GM19193 (cell line): ENCODE data around the gene ETNK2.

Source experiments
- POLR2A ChIP-seq: IDR thresholded peaks from 4 replicates; pipeline ENCODE4 v1.6.1; 2011; ENCODE audit not compliant: insufficient read depth, insufficient read length; ENCODE audit errors: extremely low read depth

ETNK2 gene

DNA sequence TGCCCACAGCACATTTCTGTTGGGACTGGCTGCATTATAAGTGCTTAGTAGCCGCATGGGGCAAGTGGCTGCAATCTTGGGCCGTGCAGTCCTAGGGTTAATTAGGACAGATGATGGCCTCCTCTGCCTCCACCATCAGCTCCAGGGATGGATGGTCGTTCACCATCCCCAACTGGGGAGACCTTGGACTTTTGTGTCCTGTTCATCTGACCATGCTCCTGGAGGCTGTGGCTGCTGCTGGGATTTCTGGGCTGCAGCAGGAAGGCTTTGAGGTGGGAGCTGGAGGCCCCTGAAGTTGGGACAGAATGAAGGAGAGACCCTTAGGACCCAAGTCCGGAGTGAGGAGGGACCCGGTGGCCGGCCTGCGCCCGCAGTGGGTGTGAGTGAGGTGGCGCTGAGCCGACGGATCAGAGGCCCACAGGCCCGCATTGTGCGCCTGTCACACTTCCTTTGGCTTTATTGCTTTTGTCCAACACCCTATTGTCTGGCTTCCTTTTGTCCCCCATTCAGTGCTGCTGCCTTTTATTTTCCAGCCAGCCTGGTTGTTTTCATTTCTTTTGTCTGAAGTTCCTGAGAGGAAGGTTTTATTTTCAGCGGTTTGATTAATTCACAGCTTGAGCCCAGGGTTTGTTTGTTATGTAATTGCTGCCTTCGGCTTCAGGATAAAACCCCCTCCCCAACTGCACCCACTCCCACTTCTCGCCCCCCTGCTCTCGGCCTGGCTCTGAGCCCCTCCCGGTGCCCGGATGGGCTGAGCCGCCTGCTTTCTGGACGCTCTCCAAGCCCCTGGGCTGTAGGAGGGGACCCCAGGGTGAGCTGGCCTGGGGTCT, 43.3 kb downstream of the ETNK2 start:
- no peak for TF ChIP-seq POLR2A

DNA sequence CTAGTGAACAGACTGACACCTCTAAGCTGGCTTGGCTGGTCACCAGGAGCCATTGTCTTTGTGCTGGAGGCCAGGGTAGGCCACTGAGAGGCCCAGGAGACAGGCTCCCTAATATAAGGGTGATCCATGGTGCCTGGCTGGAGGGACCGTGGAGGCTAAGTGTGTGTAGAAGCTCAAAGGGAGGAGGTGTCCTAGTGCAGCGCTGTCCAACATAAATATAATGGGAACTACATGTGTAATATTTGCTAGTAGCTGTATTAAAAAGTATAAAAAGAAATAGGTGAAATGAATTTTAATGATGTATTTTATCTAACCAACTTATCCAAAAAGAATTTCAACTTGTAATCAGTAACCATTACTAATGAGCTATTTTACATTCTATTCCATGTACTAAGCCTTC, 44.0 kb downstream of the ETNK2 start:
- TF ChIP-seq POLR2A: no peak

DNA sequence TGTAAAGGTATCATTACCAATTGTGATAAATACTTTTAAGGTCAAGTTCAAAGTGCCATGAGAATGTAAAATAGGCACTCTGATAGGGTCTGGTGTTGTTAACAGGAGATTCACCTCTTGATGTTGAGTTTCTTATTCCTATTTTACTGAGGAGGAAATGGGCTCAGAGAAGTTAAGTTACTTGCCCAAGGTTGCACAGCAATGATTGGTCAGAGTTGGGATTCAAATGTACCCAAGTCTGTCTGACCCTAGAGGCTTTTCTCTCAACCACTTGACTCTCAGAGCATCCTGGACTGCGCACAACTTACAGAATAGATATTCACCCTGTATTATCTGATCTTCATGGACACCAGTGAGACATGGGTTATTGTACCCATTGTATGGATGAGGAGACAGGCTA, 45.0 kb downstream of the ETNK2 start:
- no peak for TF ChIP-seq POLR2A

DNA sequence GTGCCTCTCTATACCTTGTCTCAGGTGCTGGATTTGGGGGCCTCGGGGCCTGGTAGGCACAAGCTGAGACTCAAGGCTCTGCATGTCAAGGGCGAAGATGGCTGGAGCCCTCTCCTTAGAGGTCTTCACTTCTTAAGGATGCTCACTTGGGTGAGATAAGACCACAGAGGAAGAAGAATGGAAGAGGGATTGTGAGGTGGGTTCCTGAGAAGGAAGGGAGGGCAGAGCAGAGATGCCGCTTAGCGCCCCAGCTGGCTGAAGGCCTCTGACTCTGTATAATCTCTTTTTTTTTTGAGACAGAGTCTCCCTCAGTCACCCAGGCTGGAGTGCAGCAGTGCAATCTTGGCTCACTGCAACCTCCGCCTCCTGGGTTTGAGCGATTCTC, 46.7 kb downstream of the ETNK2 start:
- no peak for TF ChIP-seq POLR2A

DNA sequence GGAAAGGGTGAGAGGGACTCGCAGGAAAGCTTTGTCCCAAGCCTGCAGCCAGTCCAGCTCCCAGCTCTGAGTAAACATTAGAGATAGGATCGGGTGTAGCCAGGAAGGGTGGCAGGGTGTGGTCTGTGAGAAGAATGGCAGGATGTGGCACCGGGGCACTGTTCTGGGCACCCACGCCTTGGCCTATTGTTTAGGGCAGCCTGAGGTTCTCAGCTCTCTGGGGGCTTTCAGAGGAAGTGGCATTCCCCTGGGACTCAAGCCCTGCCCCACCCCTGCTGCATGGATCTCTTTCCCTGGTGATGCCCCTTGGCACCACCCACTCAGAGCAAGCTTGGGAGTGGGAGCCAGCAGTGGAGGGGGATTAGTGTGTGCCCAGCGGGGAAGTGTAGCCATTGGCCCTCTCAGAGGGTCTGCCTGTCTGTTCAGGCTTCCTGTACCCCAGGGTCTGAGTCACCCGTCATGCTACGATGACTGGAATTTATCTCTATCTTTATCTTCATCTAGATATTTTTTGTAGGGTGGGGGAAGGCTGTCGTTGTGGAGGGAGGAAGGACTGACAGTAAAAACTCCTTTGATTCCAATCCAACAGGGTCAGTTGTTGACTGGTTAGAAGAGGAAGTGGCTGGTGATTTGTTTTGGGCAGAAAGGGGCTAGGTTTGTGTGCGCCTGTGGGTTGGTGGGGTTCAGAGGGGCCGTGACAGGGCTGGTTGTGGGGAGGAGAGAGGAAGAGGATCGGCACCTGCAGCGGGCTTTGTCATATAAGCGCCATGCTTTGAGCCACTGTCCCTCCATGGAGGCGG, 47.3 kb downstream of the ETNK2 start:
- no peak for TF ChIP-seq POLR2A

DNA sequence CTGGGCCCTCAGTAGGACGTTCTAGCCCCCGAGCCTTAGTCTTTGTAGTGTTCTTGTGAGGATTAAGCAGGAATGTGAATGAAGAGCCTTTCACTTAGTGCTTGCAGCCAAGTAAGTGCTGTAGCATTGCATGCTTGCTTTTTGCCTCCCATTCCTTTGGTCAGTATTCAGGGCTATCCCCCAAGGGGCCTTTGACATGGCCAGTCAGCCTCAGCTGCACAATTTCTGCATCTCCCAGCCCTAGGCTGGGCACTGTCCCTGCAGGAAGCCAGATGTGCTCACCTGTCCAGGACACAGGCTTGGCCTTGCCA, 48.5 kb downstream of the ETNK2 start:
- no peak for TF ChIP-seq POLR2A

DNA sequence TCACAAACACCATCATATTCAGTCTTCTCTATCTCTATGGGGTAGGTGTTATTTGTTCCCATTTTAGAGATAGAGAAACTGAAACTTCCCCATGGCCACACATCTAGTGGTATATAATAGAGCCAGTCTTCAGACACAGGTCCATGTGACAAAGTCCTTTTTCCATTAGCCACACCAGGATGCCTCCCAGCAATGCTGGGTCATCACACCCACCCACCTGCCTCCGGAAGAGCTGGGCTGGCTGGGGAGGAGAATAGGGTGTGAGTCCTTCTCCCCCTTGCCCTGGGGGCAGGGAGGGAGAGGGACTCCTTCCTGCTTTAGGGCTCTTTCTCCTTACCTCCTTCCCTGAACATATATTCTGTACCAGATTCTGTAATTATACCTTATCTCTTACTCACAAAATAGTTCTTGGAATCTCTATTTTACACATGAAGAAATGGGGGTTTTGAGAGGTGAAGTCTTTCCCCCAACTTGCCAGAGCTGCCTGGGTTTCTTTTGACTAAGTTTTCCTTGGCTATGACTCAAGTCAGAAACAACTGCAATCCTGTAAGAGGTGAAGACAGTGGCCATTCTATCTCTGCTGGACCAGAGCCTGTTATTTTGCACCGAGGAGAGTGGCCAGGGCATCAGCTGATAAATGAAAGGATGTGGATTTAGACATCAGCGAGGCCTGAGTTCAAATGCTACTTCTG, 49.0 kb downstream of the ETNK2 start:
- TF ChIP-seq POLR2A: no peak

DNA sequence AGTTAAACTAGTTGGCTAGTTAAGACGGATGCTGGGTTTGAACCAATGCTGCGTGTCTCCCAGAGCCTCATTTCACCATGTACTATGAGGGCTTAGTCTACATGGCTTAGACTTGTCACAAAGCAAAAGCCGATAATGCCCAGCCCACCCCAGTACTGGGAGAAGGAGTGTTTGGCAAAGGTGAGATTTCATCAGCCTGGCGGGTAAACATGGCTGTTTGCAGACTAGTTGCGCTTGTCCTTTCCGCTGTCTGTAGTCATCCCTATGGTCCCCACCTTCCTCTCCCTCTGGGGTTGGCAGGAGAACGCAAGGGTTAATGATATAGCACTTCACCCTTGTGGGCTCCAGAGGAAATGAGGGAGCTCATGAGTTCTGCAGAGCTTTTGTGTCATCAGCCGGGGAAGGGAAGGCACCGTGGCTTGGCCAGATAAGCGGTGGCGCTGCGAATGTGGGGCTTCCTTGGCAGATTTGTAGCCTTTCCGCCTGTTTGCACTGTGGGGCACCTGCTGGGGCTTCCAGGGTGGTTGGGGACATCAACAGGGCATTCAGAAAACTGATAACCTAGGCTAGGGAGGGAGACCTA, 49.7 kb downstream of the ETNK2 start:
- TF ChIP-seq POLR2A: no peak

DNA sequence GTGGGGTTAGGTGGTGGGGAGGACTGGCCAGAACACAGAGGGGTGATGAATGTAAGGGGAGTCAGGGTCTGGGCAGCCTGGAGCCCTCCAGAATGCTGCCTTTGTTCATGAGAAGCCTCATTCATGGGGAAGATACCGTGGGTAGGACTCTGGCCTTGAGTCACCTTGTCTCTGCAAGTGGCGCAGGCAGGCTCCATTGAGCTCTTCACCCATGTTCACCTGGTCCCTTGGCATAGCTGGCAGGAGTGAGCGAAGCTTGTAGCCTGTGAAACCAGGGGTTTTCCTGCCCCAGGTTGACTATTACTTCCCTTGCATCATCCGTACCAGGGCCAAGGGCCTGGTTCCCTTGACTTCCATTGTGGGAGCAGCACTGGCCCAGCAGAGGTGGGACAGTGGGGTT, 53.2 kb downstream of the ETNK2 start:
- TF ChIP-seq POLR2A: no peak

DNA sequence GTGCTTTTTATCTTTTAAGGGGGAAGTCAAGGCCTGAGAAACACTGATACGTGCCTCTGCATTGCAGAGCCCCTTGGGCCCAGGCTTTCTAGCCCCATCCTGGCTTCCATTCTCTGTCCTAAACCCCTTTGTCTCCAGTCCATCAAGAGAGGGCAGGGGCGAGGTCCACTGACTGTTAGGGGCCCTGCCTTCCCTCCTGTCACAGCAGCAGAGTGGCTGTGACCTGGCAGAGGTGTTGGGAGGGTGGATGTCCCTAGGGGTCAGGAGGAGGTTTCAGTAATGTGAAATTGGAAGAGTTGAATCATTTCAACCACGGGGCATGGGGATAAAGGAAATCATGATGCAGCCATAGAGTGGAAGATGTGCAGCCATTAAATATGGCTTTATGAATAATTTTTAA, 54.9 kb downstream of the ETNK2 start:
- no peak for TF ChIP-seq POLR2A

DNA sequence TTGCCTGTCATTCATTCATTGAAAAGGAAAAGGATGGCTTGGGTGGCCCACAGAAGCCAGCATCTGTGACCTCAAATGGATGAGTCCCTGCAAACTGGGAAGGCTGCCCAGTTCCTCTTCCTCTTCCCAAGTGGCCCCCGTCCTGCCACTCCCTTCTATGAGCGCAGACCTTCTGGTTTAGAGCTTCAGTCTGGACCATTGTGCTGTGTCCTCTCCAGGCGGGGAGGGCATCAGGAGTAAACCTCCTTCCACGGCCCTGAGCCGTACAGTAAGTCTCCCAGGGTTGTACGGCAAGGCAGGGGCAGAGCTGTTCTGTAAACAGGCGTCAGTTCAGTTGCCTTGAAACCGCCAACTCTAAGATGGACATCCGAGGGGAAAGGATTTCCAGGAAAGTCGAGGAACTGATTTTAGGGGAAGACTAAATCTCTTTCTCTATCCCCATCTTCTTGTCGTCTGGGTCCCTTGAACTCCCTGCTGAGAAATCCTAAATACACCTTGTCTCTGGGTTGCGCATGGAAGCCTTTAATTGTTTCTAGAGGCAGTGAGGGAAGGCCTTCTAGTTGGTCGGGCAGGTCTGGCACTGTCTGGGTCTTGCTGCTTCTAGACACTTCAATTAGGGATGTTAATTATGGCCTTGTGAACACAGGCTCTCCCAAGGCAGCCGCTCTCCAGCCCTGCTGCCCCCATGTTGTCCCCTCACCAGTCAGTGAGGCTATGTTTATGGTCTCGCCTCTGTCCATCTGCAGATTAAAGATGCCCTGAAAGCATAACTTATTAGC, 56.8 kb downstream of the ETNK2 start:
- no peak for TF ChIP-seq POLR2A

DNA sequence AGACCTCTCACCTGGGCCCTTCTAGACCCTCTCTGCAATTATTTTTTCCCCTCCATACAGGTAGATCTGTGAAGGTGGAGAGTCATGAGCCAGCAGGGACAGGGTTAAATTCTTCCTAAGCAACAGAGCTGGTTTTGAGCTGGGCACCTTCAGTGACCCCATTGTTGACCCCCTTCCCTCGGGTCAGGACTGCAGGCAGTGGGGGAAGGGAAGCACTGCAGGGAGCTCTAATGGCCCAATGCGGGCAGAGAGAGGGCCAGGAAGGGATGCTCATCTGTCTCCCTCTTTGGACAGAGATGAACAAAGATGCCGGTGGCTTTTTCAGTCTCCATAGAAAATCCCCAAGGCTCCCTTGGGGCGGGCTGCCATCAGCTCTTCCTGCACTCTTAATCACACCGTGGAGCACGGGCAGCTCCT, 57.5 kb downstream of the ETNK2 start:
- no peak for TF ChIP-seq POLR2A

DNA sequence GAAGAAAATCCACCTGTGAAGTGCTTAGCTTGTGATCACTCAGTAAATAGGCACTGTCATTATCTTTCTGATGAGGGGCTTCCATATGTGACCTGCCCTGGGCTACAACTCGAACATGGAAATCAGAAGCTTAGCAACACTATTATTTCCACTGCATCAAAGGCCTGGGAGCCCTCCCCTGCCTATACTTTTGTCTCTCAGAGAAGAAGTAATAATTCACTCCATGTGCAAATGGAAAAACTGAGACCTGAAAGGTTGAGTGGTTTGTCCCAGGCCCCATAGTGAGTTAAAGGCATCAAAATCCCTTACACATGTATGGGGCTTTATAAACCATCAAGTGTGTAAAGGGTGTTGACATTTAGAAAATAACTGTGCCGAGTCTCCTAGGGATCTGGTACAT, 58.1 kb downstream of the ETNK2 start:
- no peak for TF ChIP-seq POLR2A

DNA sequence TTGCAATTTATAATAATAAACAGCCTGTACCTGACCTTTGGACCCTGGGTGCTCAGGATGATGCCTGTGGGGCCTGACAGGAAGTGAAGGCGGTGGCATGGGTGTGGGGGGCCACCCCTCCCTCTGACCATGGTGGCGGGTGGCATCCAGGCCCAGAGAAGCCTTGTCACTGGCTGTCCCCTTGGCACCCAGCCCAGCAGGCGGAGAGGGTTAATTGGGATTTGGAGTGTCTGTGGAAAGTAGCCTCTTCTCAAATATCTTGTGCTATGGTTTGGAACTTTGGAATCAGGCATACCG, 58.5 kb downstream of the ETNK2 start:
- no peak for TF ChIP-seq POLR2A
